DOHH2 (cell line): Measurements from ENCODE around the gene ARHGEF39.

Experiments used
- CTCF ChIP-seq: fragments of 200-600 bp; sonication (generic); IDR thresholded peaks from one replicate; pipeline ENCODE4 v1.5.1; 2014; ENCODE audit warnings: antibody characterized with exemption, mild to moderate bottlenecking, low read depth, low read length; ENCODE audit not compliant: poor library complexity, severe bottlenecking
- EZH2phosphoT487 ChIP-seq: fragments of 200-600 bp; sonication (generic); IDR thresholded peaks from 2 replicates; pipeline ENCODE4 v1.6.1; 2017; ENCODE audit warnings: borderline replicate concordance, mild to moderate bottlenecking, antibody characterized with exemption, low read length, moderate library complexity, mixed read lengths

DNA sequence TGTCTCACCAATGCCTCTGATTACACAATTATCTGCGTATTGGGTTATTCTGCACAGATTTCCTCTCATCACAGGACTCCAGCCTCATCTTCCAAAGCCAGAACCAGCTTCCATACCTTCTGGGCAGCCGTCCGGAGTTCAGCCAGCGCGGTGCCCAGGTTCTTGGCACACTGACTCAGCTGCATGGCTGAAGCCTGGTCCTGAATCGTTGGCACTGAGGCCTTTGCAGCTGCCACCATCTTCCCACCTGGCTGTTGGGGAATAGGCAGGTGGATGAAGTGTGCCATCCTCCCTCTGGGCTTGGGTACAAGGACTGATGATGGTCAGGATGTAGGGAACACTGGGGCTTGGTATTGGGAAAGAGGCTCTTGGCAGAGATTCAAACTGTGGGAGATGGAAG, 49.1 kb upstream of the ARHGEF39 start:
- TF ChIP-seq CTCF (no peak), EZH2phosphoT487 (no peak)
